Measurements from ENCODE around the gene PGS1. TPM values are rescaled to one million over a fixed set of nuclear protein-coding genes. Genes with fewer than 3 reads are reported as not detected.

PGS1 gene
- total and polyA plus RNA-seq, 2 of the 8 experiments (the other 6 are each of a cell fraction or from before 2014, with no cell fraction given) = 46.7 to 60.0 TPM

GRCh38 chr17:78396441-78397337, 18.2 kb downstream of the PGS1 start:
- TF ChIP-seq SP1 (IDR thresholded peaks at IDR 0.05; ENCODE audit: low read depth, low read length) = no peak
- TF ChIP-seq TCF12 (IDR thresholded peaks at IDR 0.05; ENCODE audit: low read depth, low read length) = no peak
- no peak for TF ChIP-seq EZH2 (IDR thresholded peaks at IDR 0.05; ENCODE audit: low read depth, low read length, severe bottlenecking)
- no peak for TF ChIP-seq YY1 (IDR thresholded peaks at IDR 0.05; ENCODE audit: low read depth, low read length)
- TF ChIP-seq TEAD4 (IDR thresholded peaks at IDR 0.05; ENCODE audit: low read depth, low read length) = no peak
- TF ChIP-seq RNF2 (IDR thresholded peaks at IDR 0.05; ENCODE audit: borderline replicate concordance, low read depth, low read length, missing control alignments, poor library complexity, severe bottlenecking) = no peak
- TF ChIP-seq KDM4A (IDR thresholded peaks at IDR 0.05; ENCODE audit: low read depth, low read length, severe bottlenecking) = no peak
- no peak for TF ChIP-seq EP300 (IDR thresholded peaks at IDR 0.05; ENCODE audit: borderline replicate concordance in 1 of 2, low read depth in 2 of 2, low read length in 2 of 2)
- no peak overlapping the region for H3K18ac ChIP-seq (ENCODE audit: extremely low read depth, low read length)
- H2AFZ ChIP-seq (ENCODE audit: low read length) = no peak overlapping the region
- no peak overlapping the region for H2BK120ac ChIP-seq (replicated peaks; ENCODE audit: low read depth, low read length)
- FAIRE-seq (no peak), DNase-seq (ENCODE audit: low read depth in 1 of 2, low spot score in 2 of 2) (no peak)
- H3K56ac ChIP-seq (replicated peaks; ENCODE audit: insufficient read length, low read depth, low read length) = no peak overlapping the region
- no peak overlapping the region for H4K5ac ChIP-seq (ENCODE audit: insufficient read length, low read depth, low read length)
- H3K4me2 ChIP-seq (ENCODE audit: insufficient read depth in 1 of 2, low read depth in 2 of 2, low read length in 2 of 2) = no peak overlapping the region
- no peak overlapping the region for H4K91ac ChIP-seq (replicated peaks; ENCODE audit: insufficient read length, low read length)
- no peak overlapping the region for H3K4me3 ChIP-seq (ENCODE audit: extremely low read depth in 1 of 4, insufficient read depth in 2 of 4, low read depth in 3 of 4, low read length in 4 of 4)
- H4K8ac ChIP-seq (ENCODE audit: extremely low read depth, insufficient read depth, low read length) = peak overlapping the region; percentile 58; the same call in 1 of the 2 replicates
- no peaks in the 10 kb centered on the region; a peak in 1 of 7 replicates for H3K4me1 ChIP-seq (replicated peaks in 1 of 4; ENCODE audit: control insufficient read depth in 3 of 4, insufficient read depth in 4 of 4, low read length in 3 of 4)
- H3K9me3 ChIP-seq (ENCODE audit: insufficient read depth in 2 of 2, low read depth in 1 of 2, low read length in 1 of 2) = no peaks in the 10 kb centered on the region
- no peak overlapping the region for H3K9ac ChIP-seq (replicated peaks in 1 of 4; ENCODE audit: extremely low read depth in 1 of 4, low read depth in 3 of 4, low read length in 3 of 4)
- H2BK12ac ChIP-seq (ENCODE audit: low read depth, low read length) = no peak overlapping the region
- peaks cover 24 to 59% (median 48%) of the 10 kb centered on the region in 4 experiments for H3K36me3 ChIP-seq (ENCODE audit: control insufficient read depth in 2 of 4, insufficient read depth in 4 of 4, low read length in 3 of 4)
- H4K20me1 ChIP-seq (replicated peaks in 1 of 2; ENCODE audit: control insufficient read depth in 1 of 2, insufficient read depth in 2 of 2, low read length in 2 of 2) = peaks cover 12 to 25% of the 10 kb centered on the region in 2 experiments
- ChIA-PET CTCF (ENCODE audit: partially characterized antibody) (interaction anchor here (0.6 to 3.9 kb wide), 11 partner anchors 8 to 263 kb away, joined by 3 to 18 read pairs (median 4); no protein-coding TSS in a partner anchor), POLR2A (ENCODE audit: partially characterized antibody) (interaction anchor here (1.0 to 1.7 kb wide), 7 partner anchors 9 to 25 kb away, joined by 4 to 6 read pairs (median 4); partner anchors contain the start of gene PGS1)
- no peaks in the 10 kb centered on the region for H3K23me2 ChIP-seq (ENCODE audit: low read depth, low read length)
- 94% methylated on average over 14 of the region's 14 CpGs; no CpG with 5 or more reads in 1 of the 2 experiments for WGBS, 2 experiments (ENCODE audit: extremely low coverage in 1 of 2, insufficient coverage in 1 of 2, insufficient read length in 1 of 2, insufficient replicate concordance in 2 of 2, low coverage in 1 of 2, low lambda C conversion rate in 2 of 2, missing lambda C conversion rate in 1 of 2)
- peaks cover 7 to 66% of the 10 kb centered on the region in 2 experiments for H3K79me2 ChIP-seq (ENCODE audit: control insufficient read depth in 1 of 2, insufficient read depth in 2 of 2, low read length in 2 of 2)
- H3K14ac ChIP-seq (ENCODE audit: insufficient read length) = no peak overlapping the region
- no peak overlapping the region for H3K4ac ChIP-seq (replicated peaks; ENCODE audit: insufficient read length, low read depth, low read length)
- H3K23ac ChIP-seq (ENCODE audit: insufficient read length) = no peak overlapping the region
- H3K27ac ChIP-seq (ENCODE audit: low read depth, low read length) = peak overlapping the region; percentile 59; the same call in 1 of the 2 replicates
- no peak overlapping the region for H2BK20ac ChIP-seq (ENCODE audit: low read length)
- no peak overlapping the region for H2BK15ac ChIP-seq (ENCODE audit: low read length)
- H3K27me3 ChIP-seq (replicated peaks in 1 of 4; ENCODE audit: control insufficient read depth in 3 of 4, extremely low read depth in 1 of 4, insufficient read depth in 3 of 4, low read length in 3 of 4) = no peaks in the 10 kb centered on the region
- no peak overlapping the region for H2AK5ac ChIP-seq (ENCODE audit: low read depth, low read length)
- H2BK5ac ChIP-seq (ENCODE audit: low read depth, low read length) = no peak overlapping the region
- H3K79me1 ChIP-seq (ENCODE audit: low read depth, low read length) = peaks cover 11% of the 10 kb centered on the region; the same call in 1 of the 2 replicates
